ENCODE data around the gene AUTS2. TPM values are rescaled to one million over a fixed set of nuclear protein-coding genes. Genes with fewer than 3 reads are reported as not detected.

AUTS2 gene
- total RNA-seq, 5 donors from 2014 or later (not counting 1 experiment from before 2014, with no cell fraction given): 10.6 to 66.2 (median 37.6) TPM

DNA sequence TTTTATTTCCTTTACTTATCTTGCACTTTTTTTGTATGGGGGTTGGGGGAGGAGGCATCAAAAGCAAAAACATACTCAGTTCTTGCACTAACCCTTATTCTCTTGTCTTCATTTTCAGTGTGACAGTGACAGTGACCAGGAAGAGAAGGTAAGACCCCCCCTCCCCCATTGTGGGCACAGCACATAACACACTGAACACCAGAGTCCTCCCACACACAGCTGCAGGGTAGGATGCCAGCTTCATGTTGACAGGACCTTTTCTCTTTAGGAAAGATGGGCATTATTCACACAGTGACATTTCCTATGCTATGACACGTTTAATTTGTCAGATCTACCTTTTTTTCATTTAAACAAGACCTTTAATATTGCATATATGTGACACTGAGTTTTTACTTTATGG, 837.4 kb downstream of the AUTS2 start:
- Mint-ChIP-seq H3K36me3 (no peaks in the 10 kb centered on the region), H3K4me1 (peaks cover 2 to 9% (median 9%) of the 10 kb centered on the region in 3 donors), H3K9me3 (no peaks in the 10 kb centered on the region), H3K4me3 (no peak overlapping the region), H3K27ac (no peak overlapping the region), H3K27me3 (no peaks in the 10 kb centered on the region)
- Histone ChIP-seq H3K27ac (ENCODE audit: low read length) (no peak overlapping the region), H3K36me3 (ENCODE audit: control insufficient read depth in 2 of 2, extremely low read depth in 1 of 2, insufficient read depth in 1 of 2, low read length in 1 of 2) (no peaks in the 10 kb centered on the region), H3K4me3 (ENCODE audit: control insufficient read depth in 1 of 2, extremely low read depth in 1 of 2, low read length in 1 of 2) (no peak overlapping the region), H3K9me3 (no peaks in the 10 kb centered on the region), H3K27me3 (replicated peaks in 1 of 2; ENCODE audit: control insufficient read depth in 2 of 2, extremely low read depth in 1 of 2, insufficient read depth in 2 of 2, low read length in 1 of 2) (no peaks in the 10 kb centered on the region), H3K4me1 (ENCODE audit: control insufficient read depth in 1 of 2, extremely low read depth in 1 of 2, insufficient read depth in 2 of 2, low read length in 2 of 2) (peaks cover 0 to 11% of the 10 kb centered on the region in 2 experiments)
- no CpG with 5 or more reads among the region's 1 CpG for WGBS (ENCODE audit: insufficient coverage)
- DNase-seq (no peak), ATAC-seq (replicated peaks in 1 of 4) (no peak)
- ChIA-PET POLR2A (no interaction called here), CTCF (no interaction called here)

DNA sequence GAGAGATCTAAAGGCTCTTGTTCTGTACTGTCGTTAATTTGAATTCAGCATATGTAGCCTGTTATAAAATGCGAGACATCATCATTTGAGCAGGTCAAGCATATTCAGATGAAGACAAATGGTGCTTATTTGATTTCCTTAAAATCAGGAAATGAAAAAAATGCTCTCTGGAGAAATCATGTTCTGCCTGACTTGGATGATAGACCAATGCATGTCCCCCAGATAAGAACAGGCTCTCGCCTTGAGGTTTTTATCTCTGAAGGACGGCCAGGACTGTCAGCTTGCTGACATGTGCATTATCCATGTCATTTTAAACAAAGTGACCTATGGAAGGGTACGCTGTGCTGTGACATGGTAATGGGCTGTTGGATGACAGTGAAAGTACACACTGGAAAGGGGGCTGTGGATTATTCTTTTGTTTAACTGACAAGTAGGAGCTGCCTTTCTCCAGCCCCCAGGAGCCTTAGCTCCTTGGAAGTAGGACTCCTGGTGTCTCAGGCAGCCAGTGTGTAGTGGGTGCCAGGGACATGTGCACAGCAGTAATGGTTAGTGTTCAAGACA, 838.6 kb downstream of the AUTS2 start:
- no peak overlapping the region for H3K4me3 Mint-ChIP-seq
- H3K9me3 ChIP-seq: no peaks in the 10 kb centered on the region
- H3K4me1 Mint-ChIP-seq: peaks cover 2 to 9% (median 9%) of the 10 kb centered on the region in 3 donors
- no peak overlapping the region for H3K4me3 ChIP-seq (ENCODE audit: control insufficient read depth in 1 of 2, extremely low read depth in 1 of 2, low read length in 1 of 2)
- H3K9me3 Mint-ChIP-seq: no peaks in the 10 kb centered on the region
- POLR2A ChIA-PET: no interaction called here
- no peaks in the 10 kb centered on the region for H3K36me3 ChIP-seq (ENCODE audit: control insufficient read depth in 2 of 2, extremely low read depth in 1 of 2, insufficient read depth in 1 of 2, low read length in 1 of 2)
- H3K36me3 Mint-ChIP-seq: no peaks in the 10 kb centered on the region
- H3K27me3 ChIP-seq (replicated peaks in 1 of 2; ENCODE audit: control insufficient read depth in 2 of 2, extremely low read depth in 1 of 2, insufficient read depth in 2 of 2, low read length in 1 of 2): no peaks in the 10 kb centered on the region
- 100% methylated on average over 2 of the region's 5 CpGs for WGBS (ENCODE audit: insufficient coverage)
- CTCF ChIA-PET: no interaction called here
- DNase-seq (no peak), ATAC-seq (replicated peaks in 1 of 4) (no peak)
- H3K27me3 Mint-ChIP-seq: no peaks in the 10 kb centered on the region
- H3K27ac ChIP-seq (ENCODE audit: low read length): no peak overlapping the region
- H3K4me1 ChIP-seq (ENCODE audit: control insufficient read depth in 1 of 2, extremely low read depth in 1 of 2, insufficient read depth in 2 of 2, low read length in 2 of 2): peaks cover 0 to 11% of the 10 kb centered on the region in 2 experiments
- H3K27ac Mint-ChIP-seq: no peak overlapping the region

DNA sequence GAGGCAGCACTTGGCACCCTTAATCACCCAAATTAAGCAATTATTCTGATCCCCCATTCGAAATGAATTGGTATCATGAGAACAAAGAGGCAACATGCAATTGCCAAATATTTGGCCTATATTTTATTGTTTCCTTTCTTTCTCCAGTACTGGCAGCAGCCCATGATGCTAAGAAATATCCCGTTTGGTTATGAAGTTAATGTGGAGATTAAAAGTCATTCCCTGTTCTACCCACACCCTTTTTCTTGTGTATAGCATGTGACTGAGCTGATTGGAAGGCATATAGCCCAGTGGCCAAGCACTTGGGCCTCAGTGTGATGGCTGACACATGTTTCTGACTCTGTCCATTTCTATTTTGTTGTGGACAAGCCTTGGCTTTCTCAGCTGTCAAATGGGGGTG, 841.4 kb downstream of the AUTS2 start:
- no peaks in the 10 kb centered on the region for H3K36me3 Mint-ChIP-seq

DNA sequence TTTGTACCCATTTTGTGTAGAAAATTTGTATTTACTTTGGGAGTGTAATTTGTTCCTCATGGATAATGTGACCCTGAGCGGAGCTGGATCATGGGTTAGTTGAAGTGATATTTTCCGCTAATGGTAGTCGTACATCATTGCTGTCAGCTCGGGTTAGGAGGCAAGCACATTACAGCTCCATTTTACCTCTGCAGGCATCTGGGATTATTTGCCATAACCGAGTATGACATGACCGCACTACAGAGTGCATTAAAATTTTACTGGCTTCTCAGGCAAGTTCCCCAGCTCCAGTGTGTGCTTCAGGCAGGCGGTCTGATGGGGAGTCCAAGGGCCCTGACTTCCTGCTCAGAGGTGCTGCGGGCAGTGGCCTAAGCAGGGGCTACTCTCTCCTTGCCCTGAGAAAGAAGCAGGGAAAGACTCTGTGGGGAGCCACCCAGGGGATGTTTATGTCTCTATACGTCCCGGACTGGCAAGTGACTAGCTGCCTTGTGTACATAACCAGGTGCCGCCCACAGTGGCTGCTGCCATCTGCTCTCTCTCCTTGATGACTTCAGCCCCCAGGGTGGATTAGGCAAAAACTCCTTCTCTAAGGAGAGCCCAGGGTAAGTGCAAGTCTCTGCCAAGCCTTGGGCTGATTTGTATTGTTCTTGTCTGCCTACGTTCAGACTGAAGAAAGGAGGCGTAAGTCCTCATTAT, 848.3 kb downstream of the AUTS2 start:
- Mint-ChIP-seq H3K27ac (no peak overlapping the region), H3K4me3 (no peak overlapping the region), H3K9me3 (peaks cover 0 to 5% (median 0%) of the 10 kb centered on the region in 3 donors), H3K4me1 (no peaks in the 10 kb centered on the region), H3K36me3 (no peaks in the 10 kb centered on the region), H3K27me3 (no peaks in the 10 kb centered on the region)
- Histone ChIP-seq H3K4me1 (ENCODE audit: control insufficient read depth in 1 of 2, extremely low read depth in 1 of 2, insufficient read depth in 2 of 2, low read length in 2 of 2) (no peaks in the 10 kb centered on the region), H3K9me3 (no peaks in the 10 kb centered on the region), H3K4me3 (ENCODE audit: control insufficient read depth in 1 of 2, extremely low read depth in 1 of 2, low read length in 1 of 2) (no peak overlapping the region), H3K36me3 (ENCODE audit: control insufficient read depth in 2 of 2, extremely low read depth in 1 of 2, insufficient read depth in 1 of 2, low read length in 1 of 2) (no peaks in the 10 kb centered on the region), H3K27me3 (replicated peaks in 1 of 2; ENCODE audit: control insufficient read depth in 2 of 2, extremely low read depth in 1 of 2, insufficient read depth in 2 of 2, low read length in 1 of 2) (no peaks in the 10 kb centered on the region), H3K27ac (ENCODE audit: low read length) (no peak overlapping the region)
- ATAC-seq (replicated peaks in 1 of 4): no peak
- no peak for DNase-seq
- WGBS (ENCODE audit: insufficient coverage): 91% methylated on average over 12 of the region's 13 CpGs
- POLR2A ChIA-PET: no interaction called here
- CTCF ChIA-PET: no interaction called here

More for the DNA sequence above, 841.4 kb downstream of the AUTS2 start:
- no peaks in the 10 kb centered on the region for H3K27me3 Mint-ChIP-seq
- no peak overlapping the region for H3K4me3 ChIP-seq (ENCODE audit: control insufficient read depth in 1 of 2, extremely low read depth in 1 of 2, low read length in 1 of 2)
- peaks cover 0 to 11% of the 10 kb centered on the region in 2 experiments for H3K4me1 ChIP-seq (ENCODE audit: control insufficient read depth in 1 of 2, extremely low read depth in 1 of 2, insufficient read depth in 2 of 2, low read length in 2 of 2)
- H3K27ac ChIP-seq (ENCODE audit: low read length): no peak overlapping the region
- no peak overlapping the region for H3K27ac Mint-ChIP-seq
- H3K9me3 Mint-ChIP-seq: no peaks in the 10 kb centered on the region
- ATAC-seq (replicated peaks in 1 of 4) (no peak), DNase-seq (no peak)
- H3K27me3 ChIP-seq (replicated peaks in 1 of 2; ENCODE audit: control insufficient read depth in 2 of 2, extremely low read depth in 1 of 2, insufficient read depth in 2 of 2, low read length in 1 of 2): no peaks in the 10 kb centered on the region
- POLR2A ChIA-PET: no interaction called here
- CTCF ChIA-PET: no interaction called here
- H3K9me3 ChIP-seq: no peaks in the 10 kb centered on the region
- H3K36me3 ChIP-seq (ENCODE audit: control insufficient read depth in 2 of 2, extremely low read depth in 1 of 2, insufficient read depth in 1 of 2, low read length in 1 of 2): no peaks in the 10 kb centered on the region
- peaks cover 2 to 9% (median 9%) of the 10 kb centered on the region in 3 donors for H3K4me1 Mint-ChIP-seq
- H3K4me3 Mint-ChIP-seq: no peak overlapping the region
- no CpG with 5 or more reads among the region's 2 CpGs for WGBS (ENCODE audit: insufficient coverage)

DNA sequence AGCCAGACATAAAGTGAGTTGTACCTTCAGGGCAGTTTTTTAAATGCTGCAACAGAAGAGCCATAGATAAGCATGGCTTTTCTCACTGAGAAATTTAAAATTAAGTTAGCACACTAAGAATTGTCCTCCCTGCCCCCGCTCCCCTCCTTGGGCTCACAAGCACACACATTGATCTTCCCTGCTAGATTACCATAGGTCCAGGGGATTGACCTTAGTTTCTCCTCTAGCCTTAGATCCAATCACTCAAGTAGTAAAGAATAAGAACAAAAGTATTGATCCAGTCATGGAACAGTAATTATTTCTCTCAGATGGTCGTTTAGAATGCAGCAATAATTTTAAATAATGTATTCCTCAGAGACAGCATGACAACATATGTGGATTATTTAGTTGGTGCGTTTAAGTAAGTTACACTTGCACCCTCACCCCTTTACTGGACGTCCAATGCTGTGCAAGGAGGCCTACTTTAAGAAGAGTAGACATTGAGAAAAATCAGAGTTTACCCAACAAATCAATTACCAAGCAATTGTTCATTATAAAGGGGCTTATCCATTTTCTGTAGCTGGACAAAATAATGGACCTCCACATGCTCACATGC, 850.1 kb downstream of the AUTS2 start:
- no peak overlapping the region for H3K27ac ChIP-seq (ENCODE audit: low read length)
- WGBS (ENCODE audit: insufficient coverage): no CpG with 5 or more reads among the region's 4 CpGs
- Mint-ChIP-seq H3K4me3 (no peak overlapping the region), H3K27me3 (no peaks in the 10 kb centered on the region), H3K27ac (no peak overlapping the region), H3K4me1 (no peaks in the 10 kb centered on the region), H3K9me3 (peaks cover 0 to 5% (median 0%) of the 10 kb centered on the region in 3 donors), H3K36me3 (no peaks in the 10 kb centered on the region)
- no peak for DNase-seq
- no peak overlapping the region for H3K4me3 ChIP-seq (ENCODE audit: control insufficient read depth in 1 of 2, extremely low read depth in 1 of 2, low read length in 1 of 2)
- H3K4me1 ChIP-seq (ENCODE audit: control insufficient read depth in 1 of 2, extremely low read depth in 1 of 2, insufficient read depth in 2 of 2, low read length in 2 of 2): no peaks in the 10 kb centered on the region
- no peak for ATAC-seq (replicated peaks in 1 of 4)
- H3K9me3 ChIP-seq: no peaks in the 10 kb centered on the region
- H3K36me3 ChIP-seq (ENCODE audit: control insufficient read depth in 2 of 2, extremely low read depth in 1 of 2, insufficient read depth in 1 of 2, low read length in 1 of 2): no peaks in the 10 kb centered on the region
- ChIA-PET CTCF (no interaction called here), POLR2A (no interaction called here)
- H3K27me3 ChIP-seq (replicated peaks in 1 of 2; ENCODE audit: control insufficient read depth in 2 of 2, extremely low read depth in 1 of 2, insufficient read depth in 2 of 2, low read length in 1 of 2): no peaks in the 10 kb centered on the region

DNA sequence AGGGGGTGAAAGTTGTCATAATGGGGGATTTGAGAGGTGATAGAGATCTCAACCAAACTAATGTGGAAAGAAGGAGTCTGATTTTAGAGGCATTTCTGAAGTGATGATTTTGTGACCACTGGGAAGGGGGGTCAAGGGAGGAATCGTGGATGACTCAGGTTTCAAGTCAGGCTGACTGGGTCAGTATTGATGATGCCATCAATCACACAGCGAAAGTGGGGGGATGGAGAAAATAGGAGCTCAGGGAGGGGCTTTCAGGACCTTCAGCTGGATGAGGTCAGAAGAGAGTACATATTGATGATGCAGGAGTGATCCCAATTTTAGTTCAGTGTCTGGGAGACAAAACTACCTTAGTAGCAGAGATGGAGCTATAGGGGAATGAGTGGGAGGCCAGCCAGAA, 852.5 kb downstream of the AUTS2 start:
- Mint-ChIP-seq H3K4me3 (no peak overlapping the region), H3K27me3 (no peaks in the 10 kb centered on the region), H3K36me3 (no peaks in the 10 kb centered on the region), H3K27ac (no peak overlapping the region), H3K9me3 (peaks cover 0 to 5% (median 0%) of the 10 kb centered on the region in 3 donors), H3K4me1 (peaks cover 0 to 6% (median 2%) of the 10 kb centered on the region in 3 donors)
- DNase-seq (no peak), ATAC-seq (replicated peaks in 1 of 4) (no peak)
- no peak overlapping the region for H3K27ac ChIP-seq (ENCODE audit: low read length)
- H3K36me3 ChIP-seq (ENCODE audit: control insufficient read depth in 2 of 2, extremely low read depth in 1 of 2, insufficient read depth in 1 of 2, low read length in 1 of 2): no peaks in the 10 kb centered on the region
- no peaks in the 10 kb centered on the region for H3K27me3 ChIP-seq (replicated peaks in 1 of 2; ENCODE audit: control insufficient read depth in 2 of 2, extremely low read depth in 1 of 2, insufficient read depth in 2 of 2, low read length in 1 of 2)
- WGBS (ENCODE audit: insufficient coverage): 72% methylated on average over 2 of the region's 2 CpGs
- ChIA-PET POLR2A (no interaction called here), CTCF (no interaction called here)
- H3K4me1 ChIP-seq (ENCODE audit: control insufficient read depth in 1 of 2, extremely low read depth in 1 of 2, insufficient read depth in 2 of 2, low read length in 2 of 2): peaks cover 0 to under 1% of the 10 kb centered on the region in 2 experiments
- no peaks in the 10 kb centered on the region for H3K9me3 ChIP-seq
- H3K4me3 ChIP-seq (ENCODE audit: control insufficient read depth in 1 of 2, extremely low read depth in 1 of 2, low read length in 1 of 2): no peak overlapping the region

Measured in T-cell (primary cell).